ENCODE measurements around the gene GATA6. TPM values are rescaled to one million over a fixed set of nuclear protein-coding genes. Genes with fewer than 3 reads are reported as not detected.

The GATA6 gene
- total and polyA plus RNA-seq, 2 of the 13 experiments (the other 11 are each of a cell fraction or from before 2014, with no cell fraction given) = 0.84 to 3.2 TPM

DNA sequence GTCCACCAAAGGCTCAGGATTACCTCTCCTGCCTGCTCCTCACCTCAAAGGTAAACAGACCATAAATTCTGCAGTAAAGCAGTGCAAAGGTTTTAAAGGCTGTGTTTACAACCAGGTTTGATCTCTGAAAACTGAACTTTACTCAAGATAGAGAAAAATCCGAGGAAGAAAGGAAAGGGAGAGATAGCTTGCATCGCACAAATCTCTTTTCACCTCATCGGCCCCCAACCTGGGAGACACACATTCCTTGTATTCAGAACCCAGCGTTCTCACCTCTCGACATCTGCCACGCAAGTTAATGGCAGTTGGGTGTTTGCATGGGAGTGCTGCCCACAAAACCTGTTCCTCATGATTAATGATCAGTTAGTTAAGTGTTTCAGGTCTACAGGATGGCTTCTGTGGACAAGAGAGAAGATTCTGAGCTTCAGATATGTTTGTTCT, 72.6 kb downstream of the GATA6 start:
- peak overlapping the region; percentile 37 for H2AFZ ChIP-seq (ENCODE audit: low read length)
- intact Hi-C loops (cut with micrococcal nuclease; ENCODE audit: unreplicated experiment) = no loop called here
- H3K27ac ChIP-seq (ENCODE audit: extremely low read length, insufficient read depth, low read length) = no peak overlapping the region
- BruUV-seq (replicated peaks) = no TSS peak
- H3K27me3 ChIP-seq (ENCODE audit: control insufficient read depth in 1 of 2, insufficient read depth in 2 of 2, low read length in 2 of 2) = peaks cover 0 to 5% of the 10 kb centered on the region in 2 experiments; a peak in 1 of 5 replicates
- H3K36me3 ChIP-seq (replicated peaks in 1 of 2; ENCODE audit: control insufficient read depth in 1 of 2, insufficient read depth in 2 of 2, low read length in 2 of 2) = no peaks in the 10 kb centered on the region
- CTCF ChIA-PET (ENCODE audit: low intra/inter-chr PET ratio, low total read pairs) = no interaction called here
- H3K4me3 ChIP-seq (replicated peaks in 1 of 3; ENCODE audit: insufficient read depth in 1 of 3, low read depth in 2 of 3, low read length in 3 of 3) = no peak overlapping the region
- FAIRE-seq (no peak), ATAC-seq (peak; percentile 41; the same call in 2 of the 3 replicates), DNase-seq (ENCODE audit: low spot score) (no peak)
- in situ Hi-C loops (cut with HindIII; ENCODE audit: extremely low pct_ligation_motif_present, low pct_unique_long_range_greater_than_20kb) = no loop called here
- no peak for TF ChIP-seq GTF3A (CRISPR knock-in tag; conservative IDR thresholded peaks at IDR 0.05)
- TF ChIP-seq HDAC2 (CRISPR knock-in tag; IDR thresholded peaks at IDR 0.05) = no peak
- no peak for TF ChIP-seq ZNF878 (CRISPR knock-in tag; IDR thresholded peaks at IDR 0.05)
- TF ChIP-seq, protein P1, sequence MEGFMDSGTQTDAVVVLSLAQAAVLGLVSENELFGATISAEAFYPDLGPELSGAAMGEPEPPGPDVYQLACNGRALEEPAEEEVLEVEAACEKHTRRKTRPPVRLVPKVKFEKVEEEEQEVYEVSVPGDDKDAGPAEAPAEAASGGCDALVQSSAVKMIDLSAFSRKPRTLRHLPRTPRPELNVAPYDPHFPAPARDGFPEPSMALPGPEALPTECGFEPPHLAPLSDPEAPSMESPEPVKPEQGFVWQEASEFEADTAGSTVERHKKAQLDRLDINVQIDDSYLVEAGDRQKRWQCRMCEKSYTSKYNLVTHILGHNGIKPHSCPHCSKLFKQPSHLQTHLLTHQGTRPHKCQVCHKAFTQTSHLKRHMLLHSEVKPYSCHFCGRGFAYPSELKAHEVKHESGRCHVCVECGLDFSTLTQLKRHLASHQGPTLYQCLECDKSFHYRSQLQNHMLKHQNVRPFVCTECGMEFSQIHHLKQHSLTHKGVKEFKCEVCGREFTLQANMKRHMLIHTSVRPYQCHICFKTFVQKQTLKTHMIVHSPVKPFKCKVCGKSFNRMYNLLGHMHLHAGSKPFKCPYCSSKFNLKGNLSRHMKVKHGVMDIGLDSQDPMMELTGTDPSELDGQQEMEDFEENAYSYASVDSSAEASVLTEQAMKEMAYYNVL (CRISPR knock-in tag; IDR thresholded peaks at IDR 0.05; ENCODE audit: borderline replicate concordance) = peak; percentile 34; the same call in 1 of the 2 replicates
- no peak for TF ChIP-seq MEF2D (CRISPR knock-in tag; IDR thresholded peaks at IDR 0.05)
- TF ChIP-seq, protein P2, sequence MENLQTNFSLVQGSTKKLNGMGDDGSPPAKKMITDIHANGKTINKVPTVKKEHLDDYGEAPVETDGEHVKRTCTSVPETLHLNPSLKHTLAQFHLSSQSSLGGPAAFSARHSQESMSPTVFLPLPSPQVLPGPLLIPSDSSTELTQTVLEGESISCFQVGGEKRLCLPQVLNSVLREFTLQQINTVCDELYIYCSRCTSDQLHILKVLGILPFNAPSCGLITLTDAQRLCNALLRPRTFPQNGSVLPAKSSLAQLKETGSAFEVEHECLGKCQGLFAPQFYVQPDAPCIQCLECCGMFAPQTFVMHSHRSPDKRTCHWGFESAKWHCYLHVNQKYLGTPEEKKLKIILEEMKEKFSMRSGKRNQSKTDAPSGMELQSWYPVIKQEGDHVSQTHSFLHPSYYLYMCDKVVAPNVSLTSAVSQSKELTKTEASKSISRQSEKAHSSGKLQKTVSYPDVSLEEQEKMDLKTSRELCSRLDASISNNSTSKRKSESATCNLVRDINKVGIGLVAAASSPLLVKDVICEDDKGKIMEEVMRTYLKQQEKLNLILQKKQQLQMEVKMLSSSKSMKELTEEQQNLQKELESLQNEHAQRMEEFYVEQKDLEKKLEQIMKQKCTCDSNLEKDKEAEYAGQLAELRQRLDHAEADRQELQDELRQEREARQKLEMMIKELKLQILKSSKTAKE (CRISPR knock-in tag; IDR thresholded peaks at IDR 0.05; ENCODE audit: borderline replicate concordance) = no peak
- no peak for TF ChIP-seq KDM4B (CRISPR knock-in tag; IDR thresholded peaks at IDR 0.05)
- no peaks in the 10 kb centered on the region for H3K79me2 ChIP-seq (ENCODE audit: insufficient read depth, low read length)
- under 1% methylated on average over 6 of the region's 6 CpGs for WGBS (ENCODE audit: low lambda C conversion rate)
- peaks cover 23% of the 10 kb centered on the region for H3K4me1 ChIP-seq (ENCODE audit: insufficient read depth, low read length)
- no peak overlapping the region for H3K9ac ChIP-seq (ENCODE audit: insufficient read depth, low read depth, low read length)
- H3K9me3 ChIP-seq (ENCODE audit: low read length) = no peaks in the 10 kb centered on the region
- H4K20me1 ChIP-seq (ENCODE audit: insufficient read depth, low read length) = no peaks in the 10 kb centered on the region
- peak overlapping the region; percentile 37 for H3K4me2 ChIP-seq (ENCODE audit: low read depth, low read length)
- POLR2A ChIA-PET = no interaction called here
